Stimulated activated CD4-positive, alpha-beta T cell treated with anti-CD3 and anti-CD28 coated beads, Interleukin-1b, Interleukin-23, amount 100 ng/mL, for 4 hours (primary cell): ENCODE measurements around the gene SC5D.

Source experiments
- DNase-seq, 2 donors: peaks; one replicate each; pipeline ENCODE4 v3.0.0-alpha.2; 2020; ENCODE audit warnings: low read depth in 2 of 2

The SC5D gene

GRCh38 chr11:121291896-121292494 lies 576 bp upstream of the SC5D start:
- no peak for DNase-seq

GRCh38 chr11:121293288-121293594 lies 670 bp downstream of the SC5D start:
- no peak for DNase-seq

GRCh38 chr11:121295246-121296029 lies 2.9 kb downstream of the SC5D start:
- DNase-seq, result no peak

GRCh38 chr11:121297872-121298271 lies 5.3 kb downstream of the SC5D start:
- no peak for DNase-seq

- DNase-seq, result no peak
These were observed 6.2 kb downstream of the SC5D start for GRCh38 chr11:121298774-121299173.

- DNase-seq, result no peak
These were observed 6.8 kb downstream of the SC5D start for GRCh38 chr11:121299417-121299816.

- DNase-seq, result no peak
These were observed 7.9 kb downstream of the SC5D start for GRCh38 chr11:121300313-121300971.

GRCh38 chr11:121300972-121301699 lies 8.6 kb downstream of the SC5D start:
- DNase-seq, result no peak

- no peak for DNase-seq
These were observed 12.2 kb downstream of the SC5D start for GRCh38 chr11:121304759-121305158.

- no peak for DNase-seq
These were observed 16.2 kb downstream of the SC5D start for GRCh38 chr11:121308816-121309215.

GRCh38 chr11:121309688-121310087 lies 17.1 kb downstream of the SC5D start:
- no peak for DNase-seq

GRCh38 chr11:121310908-121311307 lies 18.3 kb downstream of the SC5D start:
- no peak for DNase-seq

GRCh38 chr11:121311373-121311772 lies 18.8 kb downstream of the SC5D start:
- no peak for DNase-seq

- DNase-seq, result no peak
These were observed 19.9 kb downstream of the SC5D start for GRCh38 chr11:121312483-121312882.

GRCh38 chr11:121318848-121319834 lies 26.6 kb downstream of the SC5D start:
- no peak for DNase-seq

- DNase-seq, result no peak
These were observed 29.2 kb downstream of the SC5D start for GRCh38 chr11:121321614-121322243.

GRCh38 chr11:121323046-121323607 lies 30.6 kb downstream of the SC5D start:
- DNase-seq, result no peak

- DNase-seq, result no peak
These were observed 33.7 kb downstream of the SC5D start for GRCh38 chr11:121326230-121326629.

GRCh38 chr11:121327553-121327952 lies 35.0 kb downstream of the SC5D start:
- DNase-seq, result no peak

- peak in 1 of 2 donors; percentile 5 for DNase-seq
These were observed 35.8 kb downstream of the SC5D start for GRCh38 chr11:121328176-121328966.
